Panc1 (cell line): ENCODE data around the gene KEL. TPM values are rescaled to one million over a fixed set of nuclear protein-coding genes. Genes with fewer than 3 reads are reported as not detected.

Experiments used
- ATAC-seq: fragments of 200-7000 bp; cut with Tn5 transposase; 2 replicates; pipeline ENCODE4 v1.9.1; 2020; ENCODE audit warnings: mild to moderate bottlenecking, moderate library complexity
- BruUV-seq: library from RNA; stranded (reverse); fragments of 400-500 nt; replicated peaks from 2 replicates; lab custom pipeline; 2021; lab: Mats Ljungman, UMichigan
- CTCF ChIA-PET: fragments of 300-600 bp; sonication (Branson Sonifier 250); formaldehyde crosslinking; loops from one replicate; lab custom pipeline; 2022; ENCODE audit warnings: antibody characterized with exemption; lab: Charles Lee
- POLR2A ChIA-PET: fragments of 300-600 bp; sonication (Branson Sonifier 250); formaldehyde crosslinking; loops from one replicate; lab custom pipeline; 2022; ENCODE audit warnings: antibody characterized with exemption; lab: Charles Lee
- DNase-seq: peaks from one replicate; pipeline ENCODE4 v3.0.0-alpha.2; 2010; ENCODE audit warnings: low read depth, low spot score
- H3K27ac ChIP-seq: 2 replicates; pipeline ENCODE4 v1.5.1; 2011; ENCODE audit warnings: mild to moderate bottlenecking, low read length, inconsistent platforms
- H3K27me3 ChIP-seq: fragments of 200-500 bp; sonication (Bioruptor generic); 2 replicates; pipeline ENCODE4 v1.6.0; 2014; ENCODE audit warnings: low read length, inconsistent platforms; ENCODE audit not compliant: control insufficient read depth, insufficient read depth
- H3K36me3 ChIP-seq: fragments of 200-500 bp; sonication (Bioruptor generic); 2 replicates; pipeline ENCODE4 v1.5.1; 2014; ENCODE audit warnings: inconsistent platforms, mild to moderate bottlenecking, low read length, moderate library complexity; ENCODE audit not compliant: control insufficient read depth, insufficient read depth
- H3K4me1 ChIP-seq: 2 replicates; pipeline ENCODE4 v1.5.1; 2011; ENCODE audit warnings: inconsistent platforms, mild to moderate bottlenecking, low read length, moderate library complexity; ENCODE audit not compliant: control insufficient read depth, insufficient read depth
- H3K4me3 ChIP-seq, 2 experiments: 2 replicates each; pipeline ENCODE4 v1.5.1; 2011 to 2012; ENCODE audit warnings: low read depth in 2 of 2, low read length in 2 of 2, mild to moderate bottlenecking in 2 of 2, inconsistent platforms in 1 of 2, moderate library complexity in 1 of 2
- H3K9me3 ChIP-seq: fragments of 200-500 bp; sonication (Bioruptor generic); 2 replicates; pipeline ENCODE4 v1.5.1; 2014; ENCODE audit warnings: low read depth, mild to moderate bottlenecking, inconsistent platforms, low read length, moderate library complexity; ENCODE audit not compliant: control insufficient read depth, insufficient read depth
- SIN3A ChIP-seq: IDR thresholded peaks from 2 replicates; pipeline ENCODE4 v1.6.1; 2012; ENCODE audit warnings: low read depth, mild to moderate bottlenecking, low read length, moderate library complexity, borderline replicate concordance; ENCODE audit not compliant: insufficient read depth
- in situ Hi-C: cut with HindIII; loops from 2 replicates; pipeline ENCODE4 v1.10.0; 2016; ENCODE audit warnings: low sequenced_read_pairs, low pct_unique_long_range_greater_than_20kb
- intact Hi-C: fragments of 100-400 bp; cut with micrococcal nuclease; formaldehyde crosslinking; loops from one replicate; pipeline ENCODE4 v1.10.0; 2022; ENCODE audit not compliant: unreplicated experiment
- total RNA-seq: library from RNA; stranded (reverse); gene quantifications from one replicate; pipeline ENCODE4 v1.2.1, GENCODE V29; 2021; ENCODE audit not compliant: unreplicated experiment
- TF ChIP-seq, protein P1 (sequence below): fragments of 450-650 bp; IDR thresholded peaks from 2 replicates; pipeline ENCODE4 v1.5.1; 2017; ENCODE audit warnings: mild to moderate bottlenecking
- TF ChIP-seq, protein P2 (sequence below), 2 experiments: IDR thresholded peaks; 2 replicates each; pipeline ENCODE4 v1.6.1; 2011 to 2012; ENCODE audit warnings: low read depth in 2 of 2, control low read depth in 1 of 2, low read length in 1 of 2, mild to moderate bottlenecking in 1 of 2, moderate library complexity in 1 of 2; ENCODE audit not compliant: insufficient read depth in 1 of 2

The KEL gene
- total RNA-seq, 1 experiment from 2014 or later = 0.44 TPM

DNA sequence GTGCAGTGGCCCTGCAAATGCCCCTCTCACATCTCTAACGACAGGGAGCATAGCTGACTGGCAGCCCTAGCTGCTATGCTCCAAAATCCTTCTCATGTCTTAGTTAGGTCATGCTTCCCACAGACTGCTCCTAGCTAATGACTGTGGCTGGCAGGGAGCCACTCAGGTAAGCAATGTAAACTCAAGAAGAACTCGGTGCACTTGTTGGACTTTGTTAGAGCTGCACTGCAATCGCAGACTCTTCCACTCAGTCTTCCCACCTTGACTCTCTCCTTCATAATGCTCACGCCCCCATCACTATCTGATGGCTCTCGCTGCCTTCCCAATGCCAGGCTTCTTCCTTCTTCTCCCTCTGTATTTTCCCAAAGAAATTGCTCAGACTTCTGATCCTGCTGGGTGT, 40.7 kb upstream of the KEL start:
- no peaks in the 10 kb centered on the region for H3K36me3 ChIP-seq
- H3K27ac ChIP-seq = no peak overlapping the region
- CTCF ChIA-PET = interaction anchor here (0.7 to 1.9 kb wide), 2 partner anchors 136 to 212 kb away, joined by 4 to 9 read pairs; no protein-coding TSS in a partner anchor
- POLR2A ChIA-PET = no interaction called here
- no peaks in the 10 kb centered on the region for H3K9me3 ChIP-seq
- in situ Hi-C loops = loop anchor here (25.0 kb wide), 1 partner anchor 209 kb away; the partner anchor contains the start of gene TAS2R40
- DNase-seq = no peak
- TF ChIP-seq SIN3A = no peak
- TF ChIP-seq, protein P1, sequence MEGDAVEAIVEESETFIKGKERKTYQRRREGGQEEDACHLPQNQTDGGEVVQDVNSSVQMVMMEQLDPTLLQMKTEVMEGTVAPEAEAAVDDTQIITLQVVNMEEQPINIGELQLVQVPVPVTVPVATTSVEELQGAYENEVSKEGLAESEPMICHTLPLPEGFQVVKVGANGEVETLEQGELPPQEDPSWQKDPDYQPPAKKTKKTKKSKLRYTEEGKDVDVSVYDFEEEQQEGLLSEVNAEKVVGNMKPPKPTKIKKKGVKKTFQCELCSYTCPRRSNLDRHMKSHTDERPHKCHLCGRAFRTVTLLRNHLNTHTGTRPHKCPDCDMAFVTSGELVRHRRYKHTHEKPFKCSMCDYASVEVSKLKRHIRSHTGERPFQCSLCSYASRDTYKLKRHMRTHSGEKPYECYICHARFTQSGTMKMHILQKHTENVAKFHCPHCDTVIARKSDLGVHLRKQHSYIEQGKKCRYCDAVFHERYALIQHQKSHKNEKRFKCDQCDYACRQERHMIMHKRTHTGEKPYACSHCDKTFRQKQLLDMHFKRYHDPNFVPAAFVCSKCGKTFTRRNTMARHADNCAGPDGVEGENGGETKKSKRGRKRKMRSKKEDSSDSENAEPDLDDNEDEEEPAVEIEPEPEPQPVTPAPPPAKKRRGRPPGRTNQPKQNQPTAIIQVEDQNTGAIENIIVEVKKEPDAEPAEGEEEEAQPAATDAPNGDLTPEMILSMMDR = no peak
- peak; percentile 32; the same call in 1 of the 2 replicates for ATAC-seq
- no TSS peak for BruUV-seq
- peak overlapping the region; percentile 17 to 42; a peak in 3 of 4 replicates for H3K4me3 ChIP-seq
- intact Hi-C loops = loop anchor here (1.0 to 10.0 kb wide), 4 partner anchors 122 to 401 kb away; no protein-coding TSS in a partner anchor
- H3K4me1 ChIP-seq = no peaks in the 10 kb centered on the region
- H3K27me3 ChIP-seq = peaks cover 12% of the 10 kb centered on the region

DNA sequence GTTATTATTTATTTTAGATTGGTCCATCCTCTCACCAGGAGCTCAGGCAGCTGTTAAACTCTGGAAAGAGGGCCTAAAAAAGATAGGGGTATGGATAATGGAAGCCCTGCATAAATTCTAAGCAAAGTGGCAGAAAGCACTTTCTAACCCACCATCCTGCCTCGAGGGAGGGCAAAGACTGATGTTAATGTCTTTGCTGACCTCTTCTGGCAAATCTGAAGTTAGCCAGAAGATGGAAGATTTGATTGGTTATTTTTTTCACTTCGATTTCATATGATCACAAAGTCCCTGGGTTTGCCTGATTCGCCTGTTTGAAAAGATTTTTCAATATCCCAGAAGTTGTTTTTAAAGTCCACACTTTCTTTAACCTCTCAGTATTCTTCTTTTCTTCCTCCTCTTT, 39.9 kb upstream of the KEL start:
- ATAC-seq (no peak), DNase-seq (no peak)
- TF ChIP-seq, protein P1 = peak; percentile 35; the same call in 1 of the 2 replicates
- TF ChIP-seq, protein P2, sequence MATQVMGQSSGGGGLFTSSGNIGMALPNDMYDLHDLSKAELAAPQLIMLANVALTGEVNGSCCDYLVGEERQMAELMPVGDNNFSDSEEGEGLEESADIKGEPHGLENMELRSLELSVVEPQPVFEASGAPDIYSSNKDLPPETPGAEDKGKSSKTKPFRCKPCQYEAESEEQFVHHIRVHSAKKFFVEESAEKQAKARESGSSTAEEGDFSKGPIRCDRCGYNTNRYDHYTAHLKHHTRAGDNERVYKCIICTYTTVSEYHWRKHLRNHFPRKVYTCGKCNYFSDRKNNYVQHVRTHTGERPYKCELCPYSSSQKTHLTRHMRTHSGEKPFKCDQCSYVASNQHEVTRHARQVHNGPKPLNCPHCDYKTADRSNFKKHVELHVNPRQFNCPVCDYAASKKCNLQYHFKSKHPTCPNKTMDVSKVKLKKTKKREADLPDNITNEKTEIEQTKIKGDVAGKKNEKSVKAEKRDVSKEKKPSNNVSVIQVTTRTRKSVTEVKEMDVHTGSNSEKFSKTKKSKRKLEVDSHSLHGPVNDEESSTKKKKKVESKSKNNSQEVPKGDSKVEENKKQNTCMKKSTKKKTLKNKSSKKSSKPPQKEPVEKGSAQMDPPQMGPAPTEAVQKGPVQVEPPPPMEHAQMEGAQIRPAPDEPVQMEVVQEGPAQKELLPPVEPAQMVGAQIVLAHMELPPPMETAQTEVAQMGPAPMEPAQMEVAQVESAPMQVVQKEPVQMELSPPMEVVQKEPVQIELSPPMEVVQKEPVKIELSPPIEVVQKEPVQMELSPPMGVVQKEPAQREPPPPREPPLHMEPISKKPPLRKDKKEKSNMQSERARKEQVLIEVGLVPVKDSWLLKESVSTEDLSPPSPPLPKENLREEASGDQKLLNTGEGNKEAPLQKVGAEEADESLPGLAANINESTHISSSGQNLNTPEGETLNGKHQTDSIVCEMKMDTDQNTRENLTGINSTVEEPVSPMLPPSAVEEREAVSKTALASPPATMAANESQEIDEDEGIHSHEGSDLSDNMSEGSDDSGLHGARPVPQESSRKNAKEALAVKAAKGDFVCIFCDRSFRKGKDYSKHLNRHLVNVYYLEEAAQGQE (IDR thresholded peaks at IDR 0.05; ENCODE audit: insufficient read depth in 1 of 2, low read depth in 2 of 2, low read length in 1 of 2) = no peak
- intact Hi-C loops = loop anchor here (2.0 to 10.0 kb wide), 3 partner anchors 121 to 400 kb away; no protein-coding TSS in a partner anchor
- Histone ChIP-seq H3K27ac (no peak overlapping the region), H3K9me3 (no peaks in the 10 kb centered on the region), H3K4me1 (no peaks in the 10 kb centered on the region), H3K36me3 (no peaks in the 10 kb centered on the region), H3K4me3 (no peak overlapping the region), H3K27me3 (peaks cover 12% of the 10 kb centered on the region)
- in situ Hi-C loops = loop anchor here (25.0 kb wide), 1 partner anchor 210 kb away; the partner anchor contains the start of gene TAS2R40
- ChIA-PET POLR2A (no interaction called here), CTCF (interaction anchor here (0.7 kb wide), 1 partner anchor 135 kb away, joined by 4 read pairs; no protein-coding TSS in a partner anchor)
- BruUV-seq = no TSS peak
